Skeletal muscle satellite cell (primary cell): ENCODE measurements around the gene GPC3.
A peak's percentile ranks its signal among the peaks of the same experiment; 100 is the strongest.

Experiments
- H3K27me3 ChIP-seq: 2 replicates; pipeline ENCODE4 v1.7.0; 2013; ENCODE audit warnings: low read length; ENCODE audit not compliant: control insufficient read depth, insufficient read depth
- H3K36me3 ChIP-seq: 2 replicates; pipeline ENCODE4 v1.7.0; 2013; ENCODE audit warnings: mild to moderate bottlenecking, control low read depth, low read length; ENCODE audit not compliant: insufficient read depth
- H3K4me1 ChIP-seq: 2 replicates; pipeline ENCODE4 v1.7.0; 2013; ENCODE audit warnings: low read length; ENCODE audit not compliant: control insufficient read depth, insufficient read depth
- H3K4me2 ChIP-seq: 2 replicates; pipeline ENCODE4 v1.7.0; 2013; ENCODE audit warnings: mild to moderate bottlenecking, low read length
- H3K4me3 ChIP-seq: 2 replicates; pipeline ENCODE4 v1.7.0; 2013; ENCODE audit warnings: low read length
- H3K9ac ChIP-seq: 2 replicates; pipeline ENCODE4 v1.7.0; 2013; ENCODE audit warnings: mild to moderate bottlenecking, low read depth, low read length, moderate library complexity
- H3K9me3 ChIP-seq: replicated peaks from 2 replicates; pipeline ENCODE4 v1.7.0; 2013; ENCODE audit warnings: mild to moderate bottlenecking, control low read depth, low read length

GPC3 gene

DNA sequence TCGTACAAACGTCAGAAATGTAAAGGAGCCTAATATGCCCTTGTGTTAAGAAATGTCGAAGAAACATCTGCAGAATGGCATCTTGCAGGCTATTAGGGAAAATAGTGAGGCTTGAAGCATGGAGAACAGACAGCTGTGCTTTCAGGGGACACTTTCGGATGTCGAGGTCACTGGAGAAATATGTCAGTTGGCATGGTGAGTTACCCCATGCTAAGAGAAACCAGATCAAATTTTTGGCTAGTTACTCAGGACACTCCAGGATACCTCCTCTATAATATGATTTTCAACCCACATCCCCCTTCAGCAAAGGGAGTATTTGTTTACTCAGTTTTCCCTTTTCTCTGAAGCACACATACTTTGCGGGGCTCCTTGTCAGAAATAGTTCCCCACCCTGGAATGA is 171.4 kb downstream of the GPC3 start:
- Histone ChIP-seq H3K27me3 (peaks cover 20% of the 10 kb centered on the region), H3K4me2 (no peak overlapping the region), H3K4me1 (no peaks in the 10 kb centered on the region), H3K9me3 (no peaks in the 10 kb centered on the region), H3K9ac (no peak overlapping the region), H3K4me3 (no peak overlapping the region), H3K36me3 (no peaks in the 10 kb centered on the region)

DNA sequence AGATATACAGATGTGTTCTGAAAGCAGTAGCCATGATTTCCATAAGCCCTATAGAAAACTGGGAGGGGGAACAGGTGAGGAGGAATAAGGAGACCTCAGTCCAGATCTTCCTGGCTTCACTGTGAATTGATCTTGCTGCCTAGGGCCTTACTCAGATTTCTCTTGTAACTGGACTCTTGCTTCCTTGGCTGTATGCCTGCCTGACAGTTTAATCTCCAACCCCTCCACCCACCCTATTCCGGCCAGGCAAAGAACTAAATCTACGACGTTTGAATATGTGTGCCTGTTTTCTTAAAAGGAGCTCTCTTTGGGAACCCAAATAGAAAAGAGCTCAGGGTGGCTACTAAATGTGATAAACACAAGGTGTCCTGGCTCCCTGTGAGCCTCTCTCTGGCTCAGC is 173.0 kb downstream of the GPC3 start:
- Histone ChIP-seq H3K9me3 (no peaks in the 10 kb centered on the region), H3K9ac (no peak overlapping the region)

DNA sequence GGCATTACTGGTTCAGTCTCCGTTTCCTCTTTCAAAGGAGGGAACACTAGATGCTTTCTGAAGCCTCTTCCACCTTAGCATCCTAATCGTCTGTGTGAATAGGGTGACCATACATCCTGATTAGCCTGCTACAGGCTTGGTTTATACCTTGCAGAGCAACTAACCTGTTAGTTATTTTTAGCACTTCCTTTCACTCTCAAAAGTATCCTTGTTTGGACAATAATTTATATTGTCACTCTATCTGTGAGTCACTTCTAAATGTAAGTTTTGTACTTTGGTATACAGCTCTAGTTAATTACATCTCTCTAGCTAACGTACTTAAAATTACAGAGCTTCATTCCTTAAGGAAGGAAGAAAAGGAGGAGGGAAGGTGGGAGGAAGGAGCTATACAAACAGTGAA is 174.5 kb downstream of the GPC3 start:
- Histone ChIP-seq H3K36me3 (no peaks in the 10 kb centered on the region), H3K4me2 (no peak overlapping the region), H3K9ac (no peak overlapping the region), H3K27me3 (peaks cover 22% of the 10 kb centered on the region), H3K4me1 (no peaks in the 10 kb centered on the region), H3K4me3 (no peak overlapping the region), H3K9me3 (no peaks in the 10 kb centered on the region)

More for the DNA sequence above, 173.0 kb downstream of the GPC3 start:
- H3K27me3 ChIP-seq: peaks cover 26% of the 10 kb centered on the region
- no peaks in the 10 kb centered on the region for H3K4me1 ChIP-seq
- H3K4me2 ChIP-seq: no peak overlapping the region
- H3K36me3 ChIP-seq: no peaks in the 10 kb centered on the region
- no peak overlapping the region for H3K4me3 ChIP-seq

DNA sequence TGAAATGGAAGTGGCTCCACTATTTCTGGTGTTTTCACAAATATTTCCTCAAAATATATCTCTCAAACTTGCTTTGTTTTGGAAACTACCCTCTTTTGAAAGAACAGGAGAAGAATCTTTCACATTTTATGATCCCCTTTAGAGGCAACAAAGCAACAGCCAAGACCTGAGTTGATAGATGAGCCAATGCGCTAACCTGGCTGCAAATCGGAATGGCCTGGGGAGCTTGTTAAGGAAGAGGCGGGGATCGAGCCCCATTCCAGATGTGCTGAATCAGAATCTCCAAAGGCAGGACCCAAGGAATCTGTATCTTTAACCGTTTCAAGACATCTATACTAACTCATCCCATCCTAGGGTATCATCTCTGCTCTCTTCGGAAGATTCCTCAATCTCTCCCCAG is 181.3 kb downstream of the GPC3 start:
- Histone ChIP-seq H3K9me3 (no peaks in the 10 kb centered on the region), H3K36me3 (no peaks in the 10 kb centered on the region), H3K9ac (no peak overlapping the region), H3K4me1 (no peaks in the 10 kb centered on the region), H3K27me3 (peaks cover 19% of the 10 kb centered on the region), H3K4me2 (no peak overlapping the region), H3K4me3 (no peak overlapping the region)

DNA sequence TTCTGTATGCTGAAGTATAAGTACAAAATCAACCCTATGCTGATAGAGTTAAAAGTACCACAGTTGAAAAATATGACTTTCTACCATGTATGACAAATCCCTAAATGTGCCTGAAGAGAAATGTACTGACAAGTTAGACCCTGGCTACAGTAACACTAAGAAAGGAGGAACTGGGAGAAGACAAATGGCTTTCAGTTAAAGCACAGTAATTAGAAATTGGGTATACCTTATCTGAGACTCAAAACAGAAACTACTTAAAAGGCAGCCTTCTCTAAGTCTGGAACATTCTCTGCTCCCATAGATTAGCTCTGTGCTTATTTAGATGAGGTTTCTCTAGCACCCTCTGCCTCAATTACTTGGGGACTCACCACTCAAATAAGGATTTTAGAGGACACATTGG is 189.1 kb downstream of the GPC3 start:
- H3K9ac ChIP-seq: no peak overlapping the region
- peaks cover 34% of the 10 kb centered on the region for H3K27me3 ChIP-seq
- no peak overlapping the region for H3K4me3 ChIP-seq
- H3K4me2 ChIP-seq: no peak overlapping the region
- H3K36me3 ChIP-seq: no peaks in the 10 kb centered on the region
- no peaks in the 10 kb centered on the region for H3K4me1 ChIP-seq
- no peaks in the 10 kb centered on the region for H3K9me3 ChIP-seq

DNA sequence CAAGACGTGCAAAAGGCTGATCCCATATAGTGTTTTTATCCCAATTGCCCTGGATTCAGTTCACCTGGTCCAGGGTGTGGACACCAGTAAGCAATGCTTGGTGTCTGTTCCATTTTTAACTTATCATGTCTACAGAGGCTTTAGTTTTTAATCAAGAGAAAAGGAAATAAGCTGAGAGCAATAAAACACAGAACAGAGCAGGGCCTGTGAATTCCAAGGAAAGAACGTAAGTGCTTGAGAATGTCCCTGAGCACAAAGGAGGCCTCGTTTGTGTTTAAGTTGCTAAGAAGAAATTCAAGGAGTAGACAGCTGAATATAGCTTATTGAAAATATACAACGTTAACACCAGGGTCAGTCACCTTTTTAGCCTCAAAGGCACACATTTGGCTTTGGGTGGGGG is 191.3 kb downstream of the GPC3 start:
- no peaks in the 10 kb centered on the region for H3K4me1 ChIP-seq
- H3K9me3 ChIP-seq: no peaks in the 10 kb centered on the region
- H3K9ac ChIP-seq: no peak overlapping the region
- H3K27me3 ChIP-seq: peaks cover 38% of the 10 kb centered on the region
- H3K4me3 ChIP-seq: no peak overlapping the region
- H3K36me3 ChIP-seq: no peaks in the 10 kb centered on the region
- H3K4me2 ChIP-seq: no peak overlapping the region

DNA sequence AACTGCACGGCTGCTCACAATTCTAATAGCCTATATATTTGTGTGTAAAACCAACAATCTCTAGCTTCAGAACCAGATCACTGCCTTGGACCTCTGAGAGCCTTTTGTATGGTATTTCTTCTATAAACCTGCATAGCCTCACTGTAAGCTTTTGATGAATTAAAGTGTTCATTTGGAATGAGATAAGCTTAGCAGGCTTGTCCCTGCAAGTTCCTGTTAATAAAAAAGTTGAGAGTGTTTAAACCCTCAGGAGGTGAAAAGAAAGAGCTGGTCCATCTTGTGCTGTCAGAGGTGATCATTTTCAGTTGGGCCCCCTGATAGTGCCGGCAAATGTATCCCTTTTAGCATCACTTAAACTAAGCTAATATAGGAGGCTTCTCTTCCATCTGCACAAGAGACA is 191.8 kb downstream of the GPC3 start:
- H3K36me3 ChIP-seq: no peaks in the 10 kb centered on the region
- H3K9me3 ChIP-seq: no peaks in the 10 kb centered on the region
- H3K4me1 ChIP-seq: no peaks in the 10 kb centered on the region
- H3K4me3 ChIP-seq: no peak overlapping the region
- H3K4me2 ChIP-seq: no peak overlapping the region
- H3K27me3 ChIP-seq: peaks cover 38% of the 10 kb centered on the region
- H3K9ac ChIP-seq: no peak overlapping the region

DNA sequence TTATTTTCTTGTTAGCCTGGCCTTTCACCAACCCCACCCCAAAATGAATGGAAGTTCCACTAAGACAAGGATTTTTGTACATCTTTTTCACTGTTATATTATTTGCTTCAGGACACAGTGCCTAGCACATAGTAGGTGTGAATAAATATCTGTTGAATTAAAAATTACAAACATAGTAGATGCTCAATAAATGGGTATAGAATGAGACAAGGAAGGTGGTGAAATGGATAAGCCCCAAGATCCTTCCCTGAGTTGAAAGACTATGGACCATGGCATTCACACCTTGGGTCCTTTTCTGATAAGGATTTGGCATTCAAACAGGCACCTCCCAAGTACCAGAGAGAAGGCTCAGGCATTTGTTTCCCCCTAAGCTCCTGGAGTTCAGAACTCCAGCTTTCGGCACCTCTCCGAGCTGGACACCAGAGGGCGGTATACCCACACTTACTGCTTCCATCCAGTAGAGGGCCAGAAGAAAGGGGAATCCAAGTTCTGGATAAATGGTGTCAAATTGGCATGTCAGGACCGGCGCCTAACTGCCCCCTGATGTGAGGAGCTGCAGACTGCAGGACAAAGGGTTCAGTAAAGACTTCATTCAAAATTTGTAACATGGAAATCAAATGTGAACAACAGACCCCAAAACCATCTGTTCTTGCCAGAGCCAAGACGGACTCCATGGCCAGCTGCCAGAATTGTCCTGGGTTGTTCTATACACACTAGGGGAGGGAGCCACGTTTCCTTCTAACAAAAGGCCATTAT is 193.0 kb downstream of the GPC3 start:
- peaks cover 32% of the 10 kb centered on the region for H3K27me3 ChIP-seq
- H3K4me1 ChIP-seq: no peaks in the 10 kb centered on the region
- H3K9me3 ChIP-seq: no peaks in the 10 kb centered on the region
- peak overlapping the region; percentile 74 for H3K4me2 ChIP-seq
- H3K4me3 ChIP-seq: peak overlapping the region; percentile 55
- no peaks in the 10 kb centered on the region for H3K36me3 ChIP-seq
- H3K9ac ChIP-seq: no peak overlapping the region

DNA sequence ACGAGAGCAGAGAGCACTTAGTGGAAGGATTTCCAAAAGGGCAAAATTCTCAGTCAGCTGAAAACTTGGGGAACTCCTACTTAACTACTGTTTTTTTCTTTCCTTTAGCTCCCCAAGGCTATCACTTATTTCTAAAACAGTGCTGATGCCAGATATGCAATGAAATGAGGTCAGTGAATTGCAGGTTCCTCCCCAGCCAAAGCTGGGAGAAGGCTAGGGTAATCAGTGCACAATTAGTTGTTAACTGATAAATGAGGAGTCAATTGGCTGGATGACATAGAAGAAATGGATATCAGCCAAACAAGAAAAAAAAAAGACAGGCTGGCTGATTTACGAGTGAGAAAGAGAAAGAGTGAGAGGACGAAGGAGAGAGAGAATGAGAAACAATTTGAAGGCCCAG is 195.6 kb downstream of the GPC3 start:
- Histone ChIP-seq H3K4me1 (no peaks in the 10 kb centered on the region), H3K4me3 (no peak overlapping the region)

DNA sequence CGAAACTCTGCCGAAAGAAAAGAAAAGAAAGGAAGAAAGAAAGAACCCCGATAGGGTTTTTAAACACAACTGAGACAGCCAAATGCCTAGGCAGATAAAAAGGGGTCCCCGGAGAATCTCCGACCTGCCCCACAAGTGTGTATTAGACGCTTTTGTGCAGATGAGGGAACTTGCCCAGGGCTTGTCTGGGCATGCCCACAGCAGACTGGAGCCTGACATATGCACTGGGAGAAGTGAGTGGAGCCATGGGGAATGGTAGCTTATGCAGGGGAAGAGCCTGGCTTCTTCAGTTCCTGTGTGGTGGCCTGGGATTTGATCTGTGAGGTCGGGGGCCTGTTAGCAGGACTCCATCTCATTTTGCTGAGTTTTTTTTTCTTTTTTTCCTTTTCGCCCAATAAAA is 199.0 kb downstream of the GPC3 start:
- Histone ChIP-seq H3K4me1 (no peaks in the 10 kb centered on the region), H3K36me3 (no peaks in the 10 kb centered on the region), H3K9ac (no peak overlapping the region), H3K4me2 (no peak overlapping the region), H3K4me3 (no peak overlapping the region), H3K9me3 (no peaks in the 10 kb centered on the region), H3K27me3 (peaks cover 46% of the 10 kb centered on the region)

More for the DNA sequence above, 195.6 kb downstream of the GPC3 start:
- no peak overlapping the region for H3K9ac ChIP-seq
- H3K27me3 ChIP-seq: peaks cover 27% of the 10 kb centered on the region
- H3K4me2 ChIP-seq: no peak overlapping the region
- H3K36me3 ChIP-seq: no peaks in the 10 kb centered on the region
- H3K9me3 ChIP-seq: no peaks in the 10 kb centered on the region

DNA sequence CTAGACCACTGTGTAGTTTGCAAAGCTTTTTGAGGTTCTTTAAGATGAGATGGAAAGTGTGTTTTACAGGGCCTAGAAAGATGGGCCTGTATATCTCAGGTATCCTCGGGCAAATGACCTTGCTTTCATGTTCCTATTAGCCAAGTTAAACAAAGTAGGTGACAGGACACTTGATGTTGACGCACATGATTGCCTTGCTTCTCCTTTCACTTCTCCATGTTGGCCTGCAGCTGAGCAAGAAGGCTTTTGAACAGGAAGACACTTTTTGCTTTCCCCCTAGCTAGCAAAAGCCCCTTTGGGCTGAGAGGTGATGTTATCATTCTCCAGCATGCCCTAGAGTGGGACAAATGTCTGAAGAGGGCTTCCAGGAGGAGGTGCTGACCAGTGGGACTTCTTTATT is 202.1 kb downstream of the GPC3 start:
- H3K9ac ChIP-seq: no peak overlapping the region
- H3K27me3 ChIP-seq: peaks cover 41% of the 10 kb centered on the region
- no peaks in the 10 kb centered on the region for H3K9me3 ChIP-seq

DNA sequence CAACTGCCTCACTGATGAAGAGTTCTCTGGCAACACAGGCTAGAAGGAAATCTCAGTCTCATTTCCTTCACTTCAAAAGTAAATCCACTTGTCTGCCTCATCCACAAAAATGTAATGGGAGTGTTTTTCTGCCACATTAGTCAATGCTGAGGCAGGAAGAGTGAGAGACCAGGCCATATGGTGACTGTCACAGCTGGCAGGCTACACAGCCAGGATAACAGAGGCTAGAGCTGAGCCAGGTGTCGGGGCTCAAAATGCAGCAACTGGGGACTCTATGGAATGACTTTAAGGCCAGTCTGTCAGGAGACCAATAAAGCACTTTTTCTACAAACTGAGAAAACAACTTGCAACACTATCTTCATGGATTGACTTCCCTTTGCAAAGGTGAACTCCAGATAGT is 204.2 kb downstream of the GPC3 start:
- Histone ChIP-seq H3K9ac (no peak overlapping the region), H3K4me3 (no peak overlapping the region), H3K4me1 (no peaks in the 10 kb centered on the region), H3K9me3 (no peaks in the 10 kb centered on the region), H3K4me2 (no peak overlapping the region), H3K36me3 (no peaks in the 10 kb centered on the region), H3K27me3 (peaks cover 41% of the 10 kb centered on the region)

More for the DNA sequence above, 202.1 kb downstream of the GPC3 start:
- Histone ChIP-seq H3K4me1 (no peaks in the 10 kb centered on the region), H3K4me2 (no peak overlapping the region), H3K4me3 (no peak overlapping the region), H3K36me3 (no peaks in the 10 kb centered on the region)
